Esophagus (tissue), 2 donors: ENCODE measurements around the gene OR51B6. TPM values are rescaled to one million over a fixed set of nuclear protein-coding genes. Genes with fewer than 3 reads are reported as not detected.
"Not testable (repeated sequence)": the region's sequence is repeated elsewhere in the genome, so short reads cannot be mapped to it uniquely, and the experiment has no call there.

ENCODE experiments used
- H3K27ac ChIP-seq, 2 donors: one replicate each; pipeline ENCODE4 v1.5.1; 2013; ENCODE audit warnings: low read depth in 2 of 2, mild to moderate bottlenecking in 2 of 2, inconsistent platforms in 1 of 2, low read length in 1 of 2, moderate library complexity in 1 of 2
- H3K27me3 ChIP-seq, 2 donors: one replicate each; pipeline ENCODE4 v1.6.1; 2013; ENCODE audit warnings: low read length in 2 of 2, control low read depth in 1 of 2, mild to moderate bottlenecking in 1 of 2; ENCODE audit not compliant: insufficient read depth in 2 of 2, control insufficient read depth in 1 of 2
- H3K36me3 ChIP-seq, 2 donors: one replicate each; pipeline ENCODE4 v1.6.1; 2013; ENCODE audit warnings: low read length in 1 of 2; ENCODE audit not compliant: control insufficient read depth in 2 of 2, insufficient read depth in 2 of 2
- H3K4me1 ChIP-seq, 2 donors: one replicate each; pipeline ENCODE4 v1.6.1; 2013; ENCODE audit warnings: low read length in 1 of 2; ENCODE audit not compliant: control insufficient read depth in 2 of 2, insufficient read depth in 2 of 2
- H3K4me3 ChIP-seq, 2 donors: one replicate each; pipeline ENCODE4 v1.5.1; 2013; ENCODE audit warnings: low read length in 2 of 2, mild to moderate bottlenecking in 2 of 2, low read depth in 1 of 2, moderate library complexity in 1 of 2
- H3K9me3 ChIP-seq, 2 donors: one replicate each; pipeline ENCODE4 v1.6.1; 2013; ENCODE audit warnings: mild to moderate bottlenecking in 2 of 2, low read depth in 1 of 2, low read length in 1 of 2, moderate library complexity in 1 of 2; ENCODE audit not compliant: control insufficient read depth in 2 of 2, insufficient read depth in 1 of 2
- WGBS, 2 donors: extraction: QIAGEN DNeasy Blood & Tissue Kit; methylation state at CpG; one replicate each; pipeline ENCODE4 v1.1.7; 2013; 5-methylcytosine and 5-hydroxymethylcytosine counted together
- polyA plus RNA-seq, 2 donors: library from polyadenylated mRNA; stranded (reverse); fragments of 200-250 nt; gene quantifications; one replicate each; pipeline ENCODE4 v1.2.3, GENCODE V29; 2013
- donor health status: healthy with polysubstance abuse.
- donor health status: Bipolar disorder and iron deficiency.

Gene OR51B6
- polyA plus RNA-seq, 2 donors = not detected

GRCh38 chr11:5362017-5362625 lies 10.8 kb downstream of the OR51B6 start:
- Histone ChIP-seq H3K4me1 (no peaks in the 10 kb centered on the region), H3K27ac (no peak overlapping the region), H3K36me3 (no peaks in the 10 kb centered on the region), H3K27me3 (no peaks in the 10 kb centered on the region), H3K9me3 (no peaks in the 10 kb centered on the region), H3K4me3 (no peak overlapping the region)
- WGBS, 2 donors = 62 to 71% methylated on average over 3 of the region's 3 CpGs

- Histone ChIP-seq H3K4me1 (no peaks in the 10 kb centered on the region), H3K4me3 (no peak overlapping the region), H3K27ac (no peak overlapping the region), H3K27me3 (no peaks in the 10 kb centered on the region), H3K9me3 (no peaks in the 10 kb centered on the region), H3K36me3 (no peaks in the 10 kb centered on the region)
- 81 to 82% methylated on average over 1 of the region's 1 CpG for WGBS, 2 donors
Observed at GRCh38 chr11:5363679-5364078, 12.4 kb downstream of the OR51B6 start.

GRCh38 chr11:5364214-5364613 lies 12.9 kb downstream of the OR51B6 start:
- H3K4me1 ChIP-seq = no peaks in the 10 kb centered on the region
- whole genome bisulfite sequencing, 2 donors = 49% methylated on average over 2 of the region's 2 CpGs
- H3K27ac ChIP-seq = no peak overlapping the region
- H3K27me3 ChIP-seq = no peaks in the 10 kb centered on the region
- no peaks in the 10 kb centered on the region for H3K36me3 ChIP-seq
- no peak overlapping the region for H3K4me3 ChIP-seq
- no peaks in the 10 kb centered on the region for H3K9me3 ChIP-seq

- H3K4me3 ChIP-seq, H3K4me1 ChIP-seq, H3K27ac ChIP-seq, H3K27me3 ChIP-seq, H3K36me3 ChIP-seq, H3K9me3 ChIP-seq: not testable (repeated sequence)
- 86 to 91% methylated on average over 6 of the region's 6 CpGs for WGBS, 2 donors
Observed at GRCh38 chr11:5366365-5366764, 15.1 kb downstream of the OR51B6 start.

- WGBS, 2 donors = 68 to 69% methylated on average over 1 of the region's 1 CpG
- Histone ChIP-seq H3K4me3 (no peak overlapping the region), H3K27me3 (no peaks in the 10 kb centered on the region), H3K36me3 (no peaks in the 10 kb centered on the region), H3K9me3 (no peaks in the 10 kb centered on the region), H3K4me1 (no peaks in the 10 kb centered on the region), H3K27ac (no peak overlapping the region)
Observed at GRCh38 chr11:5366856-5367255, 15.5 kb downstream of the OR51B6 start.

DNA sequence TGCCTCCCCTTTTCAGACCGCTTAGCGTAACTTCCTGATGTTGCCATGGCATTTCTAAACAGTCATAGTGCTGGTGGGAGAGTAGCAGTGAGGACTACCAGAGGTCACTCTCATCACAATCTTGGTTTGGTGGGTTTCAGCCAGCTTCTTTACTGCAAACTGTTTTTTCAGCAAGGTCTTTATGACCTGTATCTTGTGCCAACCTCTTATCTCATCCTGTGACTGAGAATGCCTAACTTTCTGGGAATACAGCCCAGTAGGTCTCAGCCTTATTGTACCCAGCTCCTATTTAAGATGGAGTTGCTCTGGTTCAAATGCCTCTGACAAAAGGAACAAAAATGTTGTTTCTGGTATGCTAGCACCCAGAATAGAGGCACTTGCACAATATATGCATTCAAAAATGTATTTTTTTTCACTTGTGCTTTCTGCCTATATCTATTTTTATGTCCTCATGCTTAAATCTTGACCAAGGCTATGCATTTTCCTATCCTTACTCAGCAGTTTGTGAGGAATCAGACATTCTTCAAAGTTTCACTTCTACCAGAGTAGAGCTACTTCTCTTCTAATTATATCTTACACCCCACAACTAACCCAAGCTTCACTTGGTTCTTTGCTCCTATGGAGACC lies 16.3 kb downstream of the OR51B6 start:
- H3K4me1 ChIP-seq = no peaks in the 10 kb centered on the region
- no peaks in the 10 kb centered on the region for H3K27me3 ChIP-seq
- H3K9me3 ChIP-seq = no peaks in the 10 kb centered on the region
- no peaks in the 10 kb centered on the region for H3K36me3 ChIP-seq
- WGBS, 2 donors = 75 to 82% methylated on average over 2 of the region's 2 CpGs
- H3K27ac ChIP-seq = no peak overlapping the region
- H3K4me3 ChIP-seq = no peak overlapping the region

DNA sequence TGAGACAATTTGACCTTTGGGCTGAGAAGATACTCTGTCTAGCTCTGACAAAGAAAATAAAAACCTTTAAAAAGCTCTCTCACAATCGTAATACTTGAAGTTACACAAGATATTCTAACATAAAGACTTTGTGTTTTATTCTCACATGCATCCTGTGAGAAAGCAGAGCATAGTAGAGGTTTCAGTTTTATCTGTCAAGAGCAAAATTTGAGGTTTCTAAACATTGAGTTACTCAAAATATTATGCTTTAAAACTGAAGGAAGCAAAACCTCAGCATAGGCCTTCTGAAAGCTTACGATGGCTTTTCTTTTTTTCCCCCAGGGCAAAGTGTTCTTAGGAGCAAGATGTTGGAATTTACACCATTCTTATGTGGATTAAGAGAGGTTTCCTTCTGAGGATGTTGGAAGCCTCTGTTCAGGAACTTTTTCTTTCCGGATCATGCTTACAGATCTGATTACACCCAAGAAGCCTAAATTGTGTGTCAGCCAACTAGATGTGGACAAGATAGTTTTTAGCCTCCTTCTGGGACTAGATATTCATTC lies 17.3 kb downstream of the OR51B6 start:
- H3K27ac ChIP-seq = no peak overlapping the region
- no peaks in the 10 kb centered on the region for H3K4me1 ChIP-seq
- WGBS, 2 donors = 66 to 71% methylated on average over 3 of the region's 3 CpGs
- no peaks in the 10 kb centered on the region for H3K27me3 ChIP-seq
- H3K4me3 ChIP-seq = no peak overlapping the region
- H3K36me3 ChIP-seq = no peaks in the 10 kb centered on the region
- peaks cover 0 to 3% of the 10 kb centered on the region in 2 donors for H3K9me3 ChIP-seq

DNA sequence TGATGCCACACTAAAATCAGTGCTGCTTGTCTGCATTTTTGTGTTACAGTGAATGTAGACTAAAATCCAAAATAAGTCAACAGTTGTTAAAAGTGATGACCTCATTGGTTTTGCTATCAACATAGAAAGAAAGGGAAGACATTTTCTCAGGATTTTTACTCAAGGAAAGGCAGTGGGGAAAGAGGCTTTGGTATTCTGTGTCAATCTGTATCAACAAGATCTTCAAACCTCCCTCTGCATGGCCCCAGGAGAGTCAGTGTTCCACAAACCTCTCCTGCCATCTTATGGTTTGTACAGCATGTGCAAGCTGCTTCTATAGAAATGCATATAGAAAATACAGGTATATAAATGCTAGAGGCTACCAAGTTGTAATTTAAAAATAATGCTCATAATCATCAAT lies 18.5 kb downstream of the OR51B6 start:
- H3K36me3 ChIP-seq = no peaks in the 10 kb centered on the region
- no peak overlapping the region for H3K27ac ChIP-seq
- H3K27me3 ChIP-seq = no peaks in the 10 kb centered on the region
- no peak overlapping the region for H3K4me3 ChIP-seq
- no peaks in the 10 kb centered on the region for H3K4me1 ChIP-seq
- peaks cover 0 to 3% of the 10 kb centered on the region in 2 donors for H3K9me3 ChIP-seq

GRCh38 chr11:5380740-5381342 lies 29.5 kb downstream of the OR51B6 start:
- Histone ChIP-seq H3K36me3 (no peaks in the 10 kb centered on the region), H3K27me3 (no peaks in the 10 kb centered on the region), H3K27ac (no peak overlapping the region), H3K4me3 (no peak overlapping the region), H3K9me3 (no peaks in the 10 kb centered on the region), H3K4me1 (no peaks in the 10 kb centered on the region)
- WGBS, 2 donors = 75 to 84% methylated on average over 4 of the region's 4 CpGs

DNA sequence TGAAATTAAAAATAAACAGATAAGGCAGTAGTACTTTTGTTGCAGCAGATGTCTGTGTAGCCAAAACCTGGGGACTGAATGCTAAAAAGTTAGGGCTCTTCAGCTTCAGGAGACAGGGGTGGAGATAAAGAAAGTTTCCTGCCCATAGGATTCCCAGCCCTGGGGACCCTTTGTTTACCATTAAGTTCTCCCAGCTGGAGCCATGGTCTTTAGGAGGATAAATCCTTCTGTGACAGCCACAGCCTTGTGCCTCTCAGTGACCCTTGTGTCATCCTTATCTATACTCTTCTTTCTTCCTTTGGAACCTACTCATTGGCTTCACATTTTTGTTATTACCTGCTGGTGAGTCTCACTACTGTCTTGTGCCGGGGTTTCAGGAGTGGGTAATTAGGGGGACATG lies 32.3 kb downstream of the OR51B6 start, which contains the start of gene OR51M1:
TSS of gene OR51M1 (plus strand) at position 237 of the 400 bp plus-strand sequence. CDS start 5,587 bp downstream, outside the sequence.
- no peak within 1 kb of the TSS for H3K4me3 ChIP-seq
- H3K9me3 ChIP-seq = no peaks in the 10 kb centered on the region
- no peaks in the 10 kb centered on the region for H3K27me3 ChIP-seq
- H3K4me1 ChIP-seq = no peaks in the 10 kb centered on the region
- 55 to 62% methylated on average over 1 of the region's 1 CpG for WGBS, 2 donors
- no peaks in the 10 kb centered on the region for H3K36me3 ChIP-seq
- H3K27ac ChIP-seq = no peak within 1 kb of the TSS
